ENCODE results near the gene MEIOB.
"Not testable (repeated sequence)": the region's sequence is repeated elsewhere in the genome, so short reads cannot be mapped to it uniquely, and the experiment has no call there.

The MEIOB gene

DNA sequence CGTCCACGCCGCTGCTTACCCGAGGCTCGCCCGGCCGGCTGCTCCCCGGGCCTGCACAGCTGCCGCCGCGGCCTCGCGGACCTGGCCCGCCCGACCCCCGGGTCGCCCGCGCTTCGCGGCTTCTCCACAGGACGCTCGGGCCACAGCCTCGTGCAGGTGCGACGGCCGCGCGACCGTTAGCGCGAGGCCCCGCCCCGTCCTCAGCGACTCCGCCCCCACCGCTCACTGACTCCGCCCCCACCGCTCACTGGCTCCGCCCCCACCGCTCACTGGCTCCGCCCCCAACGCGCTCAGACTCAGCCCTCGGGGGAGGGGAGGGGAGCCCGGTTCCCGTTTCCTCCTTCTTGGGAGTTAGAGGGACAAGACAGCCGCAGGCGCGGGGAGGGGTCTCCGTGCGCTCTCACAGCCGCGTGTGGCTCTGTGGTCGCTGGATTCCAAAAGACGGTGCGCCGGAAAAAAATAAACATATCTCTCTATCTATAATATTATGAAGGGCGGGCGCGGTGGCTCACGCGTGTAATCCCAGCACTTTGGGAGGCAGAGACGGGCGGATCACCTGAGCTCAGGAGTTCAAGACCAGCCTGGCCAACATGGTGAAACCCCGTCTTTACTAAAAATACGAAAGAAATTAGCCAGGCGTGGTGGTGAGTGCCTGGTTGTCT lies at the start of gene MEIOB:
MEIOB (minus strand) TSS at position 191 of the 662 bp plus-strand sequence. CDS start 3,989 bp downstream, outside the sequence.
- DNase-seq (ENCODE audit: low read depth in 2 of 2, low spot score in 1 of 2), result no peak

- DNase-seq (ENCODE audit: low read depth in 2 of 2, low spot score in 1 of 2), result no peak
Measured at GRCh38 chr16:1920727-1921171, 48.8 kb upstream of the MEIOB start.

- not testable (repeated sequence) for DNase-seq (ENCODE audit: low read depth in 2 of 2, low spot score in 1 of 2)
Measured at GRCh38 chr16:1920122-1920521, 48.2 kb upstream of the MEIOB start.

GRCh38 chr16:1919327-1919998 lies 47.5 kb upstream of the MEIOB start:
- no peak for DNase-seq (ENCODE audit: low read depth in 2 of 2, low spot score in 1 of 2)

DNA sequence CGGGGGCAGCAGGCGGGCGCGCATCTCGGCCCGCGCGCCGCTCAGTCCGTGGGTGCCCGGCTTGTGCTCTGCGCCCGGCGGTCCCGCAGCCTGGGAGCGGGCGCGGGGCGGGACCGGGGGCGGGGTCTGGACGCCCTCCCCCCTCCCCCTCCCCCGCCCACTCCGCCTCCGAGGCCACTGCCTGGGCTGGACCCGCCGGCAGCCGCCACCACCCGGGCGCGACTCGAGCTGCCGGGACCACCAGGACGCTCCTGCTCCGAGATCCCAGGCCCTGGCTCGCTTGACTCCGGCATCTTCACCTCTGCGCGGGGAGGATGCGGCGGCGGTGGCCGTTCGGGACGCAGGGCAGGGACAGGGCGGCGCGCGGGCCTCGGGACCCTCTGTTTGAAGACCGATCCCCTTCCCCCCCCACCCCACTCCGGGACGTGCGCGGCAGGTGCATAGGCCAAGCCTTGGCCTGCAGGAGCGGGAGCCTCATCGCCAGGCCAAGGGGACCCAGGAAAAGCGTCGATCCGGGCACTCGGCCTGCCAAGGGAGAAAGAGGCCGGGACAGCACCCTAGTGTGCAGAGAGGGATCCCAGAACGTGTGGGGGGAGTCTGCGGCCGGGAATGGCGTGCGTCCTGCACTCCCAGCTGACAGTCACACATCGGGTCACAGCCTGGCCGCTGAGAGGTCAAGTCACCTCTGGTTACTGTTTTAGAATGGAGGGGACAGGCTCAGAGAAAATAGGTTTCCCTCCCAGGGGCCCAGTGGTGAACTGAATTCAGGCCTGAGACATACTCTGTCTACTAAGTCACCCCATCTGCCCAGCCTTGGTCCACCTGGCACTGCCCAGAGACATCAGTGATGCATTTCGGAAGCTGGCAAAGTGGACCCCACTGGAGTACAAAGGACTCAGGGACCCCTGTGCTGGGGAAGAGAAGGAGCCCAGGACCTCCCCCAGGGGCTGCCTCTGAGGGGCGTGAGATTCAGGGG lies 46.7 kb upstream of the MEIOB start, which contains the start of gene HS3ST6:
HS3ST6 (minus strand) TSS at position 65 of the 976 bp plus-strand sequence. CDS start 92 bp downstream, outside the sequence.
- DNase-seq (ENCODE audit: low read depth in 2 of 2, low spot score in 1 of 2), result no peak

DNA sequence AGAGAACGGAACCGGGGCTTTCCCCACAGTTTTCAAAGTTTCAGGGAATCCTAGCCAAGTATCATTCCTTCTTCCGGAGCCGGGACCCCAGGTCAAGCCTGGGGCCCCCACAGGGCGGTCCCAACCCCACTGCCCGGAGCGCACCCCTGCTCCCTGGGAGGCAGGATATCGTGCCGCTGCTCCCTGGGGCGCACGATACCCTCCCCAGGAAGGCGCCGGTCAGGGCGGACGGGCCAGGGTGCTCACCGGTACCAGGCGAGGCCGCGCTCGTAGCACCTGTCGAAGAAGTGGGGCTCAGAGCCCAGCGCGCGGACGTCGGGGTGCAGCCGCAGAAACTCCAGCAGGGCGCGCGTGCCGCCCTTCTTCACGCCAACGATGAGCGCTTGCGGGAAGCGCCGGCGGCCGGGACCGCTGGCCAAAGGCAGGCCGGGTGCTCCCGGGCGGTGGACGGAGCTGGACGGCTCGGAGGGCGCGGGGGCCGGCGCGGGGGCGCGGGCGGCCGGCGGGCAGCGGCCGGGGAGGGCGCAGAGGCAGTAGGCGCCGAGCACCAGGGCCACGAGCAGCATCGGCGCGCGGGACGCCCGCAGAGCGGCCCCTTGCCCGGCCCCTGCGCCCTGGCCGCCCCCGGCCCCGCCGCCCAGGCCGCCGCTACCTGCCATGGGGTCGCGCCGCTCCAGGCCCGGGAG lies 45.8 kb upstream of the MEIOB start:
- no peak for DNase-seq (ENCODE audit: low read depth in 2 of 2, low spot score in 1 of 2)

GRCh38 chr16:1917056-1917664 lies 45.2 kb upstream of the MEIOB start:
- no peak for DNase-seq (ENCODE audit: low read depth in 2 of 2, low spot score in 1 of 2)

GRCh38 chr16:1916640-1916990 lies 44.7 kb upstream of the MEIOB start:
- no peak for DNase-seq (ENCODE audit: low read depth in 2 of 2, low spot score in 1 of 2)

DNA sequence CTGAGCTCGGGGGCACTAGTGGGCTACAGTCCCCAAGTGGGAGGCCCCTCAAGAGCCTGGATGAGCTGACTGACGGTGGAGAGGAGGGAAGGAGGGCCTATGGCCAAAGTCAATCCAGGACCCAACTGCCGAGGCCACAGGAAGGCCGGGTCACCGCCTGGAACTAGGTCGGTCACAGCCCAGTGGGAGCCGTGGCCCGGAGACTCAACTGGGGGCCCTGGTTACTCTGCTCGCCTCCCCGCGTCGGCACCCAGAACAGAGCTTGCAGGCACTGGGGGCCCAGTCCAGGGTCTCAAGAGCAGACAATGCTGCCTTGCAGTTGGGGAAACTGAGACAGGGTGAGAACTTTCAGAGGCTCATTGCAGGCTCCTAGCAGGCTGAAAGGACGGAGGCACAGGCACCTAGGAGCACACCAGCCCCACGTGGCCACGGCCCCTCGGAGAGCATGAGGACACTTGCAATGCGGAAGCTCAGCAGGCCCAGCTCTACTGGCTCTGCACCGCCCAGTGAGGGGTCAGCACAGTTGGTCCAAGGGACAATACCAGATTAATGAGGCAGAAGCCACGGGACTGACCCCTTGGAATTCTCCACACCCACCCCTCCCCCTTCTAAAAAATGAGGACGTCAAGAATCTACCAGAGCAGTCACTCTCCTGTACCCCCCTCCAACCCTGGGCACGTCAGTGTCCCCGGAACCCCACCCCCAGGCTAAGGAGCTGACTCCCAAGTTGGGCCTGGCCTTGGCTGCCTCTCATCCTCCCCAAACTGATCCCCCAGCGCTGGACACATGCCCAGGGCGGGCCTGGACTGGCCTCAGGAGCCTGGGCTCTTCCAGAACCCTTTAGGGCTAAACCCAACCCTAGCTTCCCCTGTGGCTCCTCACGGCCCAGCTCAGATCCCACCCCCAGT lies 44.0 kb upstream of the MEIOB start:
- DNase-seq (ENCODE audit: low read depth in 2 of 2, low spot score in 1 of 2), result no peak

DNA sequence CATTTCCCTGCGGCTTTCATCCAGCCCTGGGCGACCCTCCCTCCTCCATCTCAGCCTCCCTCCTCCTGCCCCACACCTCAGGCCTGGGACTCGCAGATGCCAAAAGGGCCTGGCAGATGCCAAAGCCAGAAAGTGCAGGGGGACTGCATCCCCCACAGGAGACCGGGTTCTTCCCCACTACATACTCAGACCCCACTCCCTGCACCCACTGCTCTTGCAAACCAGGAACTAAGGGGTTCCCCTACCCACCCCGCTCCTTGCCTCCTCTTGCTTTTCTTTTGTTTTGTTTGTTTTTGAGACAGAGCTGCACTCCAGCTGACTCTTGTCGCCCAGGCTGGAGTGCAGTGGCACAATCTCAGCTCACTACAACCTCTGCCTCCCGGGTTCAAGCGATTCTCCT lies 43.0 kb upstream of the MEIOB start:
- no peak for DNase-seq (ENCODE audit: low read depth in 2 of 2, low spot score in 1 of 2)

DNA sequence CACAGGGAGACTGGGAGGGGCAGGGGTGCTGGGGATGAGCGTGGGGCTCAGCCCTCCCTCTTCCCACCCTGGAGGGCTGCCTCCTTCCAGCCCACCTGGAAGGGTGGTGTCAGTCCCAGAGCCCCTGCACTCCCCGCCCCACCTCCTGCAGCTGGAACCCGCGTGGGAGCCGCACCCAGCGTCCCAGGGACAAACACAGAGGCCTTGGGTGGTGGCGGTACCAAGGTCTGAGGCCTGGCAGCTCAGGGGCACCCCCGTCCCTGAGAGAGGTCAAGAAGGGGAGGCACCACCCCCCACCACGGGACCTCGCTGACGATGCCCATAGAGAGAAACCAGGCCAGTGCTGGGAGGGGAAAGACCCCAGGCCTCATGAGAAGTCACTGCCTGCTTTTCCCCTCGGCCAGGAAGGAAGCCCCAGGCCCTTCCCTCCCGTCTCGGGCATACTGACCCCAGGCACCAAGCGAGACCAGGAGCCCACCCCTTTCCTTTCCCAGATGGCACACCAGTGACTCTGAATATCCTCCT lies 42.2 kb upstream of the MEIOB start:
- no peak for DNase-seq (ENCODE audit: low read depth in 2 of 2, low spot score in 1 of 2)

DNA sequence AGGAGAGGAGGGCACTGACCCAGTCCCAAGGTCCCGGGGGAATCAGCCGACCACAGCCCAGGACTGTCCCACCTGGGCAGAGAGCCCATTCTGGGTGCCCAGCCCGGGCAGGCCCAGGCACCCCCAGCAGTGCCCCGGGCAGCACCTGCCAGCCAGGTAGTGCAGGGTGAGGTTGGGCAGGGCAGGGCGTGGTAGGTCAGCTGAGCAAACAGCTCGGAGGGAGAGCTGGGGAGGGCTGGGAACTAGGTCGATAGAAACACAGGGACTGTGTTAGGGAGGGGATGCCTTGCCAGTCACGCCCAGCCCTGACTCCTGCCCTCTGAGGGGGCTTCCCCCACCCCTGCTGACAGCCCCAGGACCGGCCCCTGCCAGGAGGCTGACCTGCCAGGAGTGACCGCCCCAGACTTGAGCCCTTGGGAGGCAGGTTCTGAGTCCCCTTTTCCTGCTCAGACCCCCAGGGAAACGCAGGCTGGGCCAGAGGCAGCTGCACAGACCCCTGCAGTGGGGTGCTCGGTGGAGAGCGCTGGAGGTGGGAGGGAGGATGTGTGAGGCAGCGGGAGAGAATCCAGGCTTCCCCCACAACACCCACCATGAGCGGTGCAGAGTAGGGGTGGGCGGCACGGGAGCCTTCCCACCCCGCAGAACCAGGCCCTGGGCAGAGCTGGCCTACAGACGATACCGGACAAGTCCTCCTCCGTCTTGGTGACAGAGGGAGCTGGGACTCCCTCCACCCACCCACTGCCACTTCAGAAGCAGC lies 41.5 kb upstream of the MEIOB start:
- DNase-seq (ENCODE audit: low read depth in 2 of 2, low spot score in 1 of 2), result no peak

- DNase-seq (ENCODE audit: low read depth in 2 of 2, low spot score in 1 of 2), result no peak
Measured at GRCh38 chr16:1912215-1912543, 40.2 kb upstream of the MEIOB start.

GRCh38 chr16:1911467-1912214 lies 39.7 kb upstream of the MEIOB start:
- no peak for DNase-seq (ENCODE audit: low read depth in 2 of 2, low spot score in 1 of 2)

DNA sequence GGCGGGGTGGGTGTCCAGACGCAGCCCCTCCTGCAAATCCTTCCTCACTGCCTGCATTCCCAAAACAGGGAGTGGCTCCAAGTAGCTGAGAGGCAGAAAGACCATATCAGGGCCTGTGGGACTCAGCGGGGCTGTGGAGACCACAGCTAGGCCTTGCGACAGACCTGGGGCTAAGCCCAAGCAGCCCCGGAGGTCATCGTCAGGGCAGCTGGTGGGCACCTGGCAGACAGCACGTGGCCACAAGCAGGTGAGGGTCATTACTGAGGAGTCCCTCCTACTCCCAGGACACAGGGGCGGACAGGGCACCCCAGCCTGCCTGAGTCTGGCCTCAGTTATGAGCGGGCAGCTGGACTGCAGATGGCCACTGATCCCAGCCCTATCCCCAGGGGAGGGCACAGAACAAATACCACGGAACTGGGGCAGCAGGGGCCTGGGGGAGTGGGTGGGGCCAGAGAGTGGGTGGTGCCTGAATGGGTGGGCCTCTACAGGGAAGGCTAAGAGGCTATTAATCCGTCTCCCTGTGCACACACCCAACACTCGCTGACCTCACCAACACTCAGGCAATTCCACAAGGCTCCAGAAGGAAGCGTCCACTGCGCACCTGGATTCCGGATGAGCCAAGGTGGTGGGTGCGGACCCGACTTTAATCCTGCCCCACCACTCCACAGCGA lies 37.7 kb upstream of the MEIOB start:
- no peak for DNase-seq (ENCODE audit: low read depth in 2 of 2, low spot score in 1 of 2)

DNA sequence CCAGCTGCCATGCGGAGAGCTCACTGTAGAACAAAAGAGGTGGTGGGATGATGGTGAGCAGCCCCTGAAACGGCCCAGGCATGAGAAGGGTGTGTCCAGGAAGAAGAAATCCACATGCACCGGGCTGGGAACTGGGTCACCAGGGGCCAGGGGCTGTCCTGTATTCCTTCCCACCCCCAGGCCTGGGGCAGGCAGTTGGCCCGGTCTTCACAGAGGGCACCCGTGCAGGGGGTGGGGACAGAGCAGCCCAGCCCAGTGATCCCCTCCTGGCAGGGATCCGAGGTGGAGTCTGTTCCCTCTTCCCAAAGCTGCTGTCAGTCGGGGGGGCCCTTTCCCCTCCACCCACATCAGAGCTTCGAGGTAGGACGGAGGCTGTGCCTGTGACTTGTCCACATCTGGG lies 37.0 kb upstream of the MEIOB start:
- no peak for DNase-seq (ENCODE audit: low read depth in 2 of 2, low spot score in 1 of 2)

DNA sequence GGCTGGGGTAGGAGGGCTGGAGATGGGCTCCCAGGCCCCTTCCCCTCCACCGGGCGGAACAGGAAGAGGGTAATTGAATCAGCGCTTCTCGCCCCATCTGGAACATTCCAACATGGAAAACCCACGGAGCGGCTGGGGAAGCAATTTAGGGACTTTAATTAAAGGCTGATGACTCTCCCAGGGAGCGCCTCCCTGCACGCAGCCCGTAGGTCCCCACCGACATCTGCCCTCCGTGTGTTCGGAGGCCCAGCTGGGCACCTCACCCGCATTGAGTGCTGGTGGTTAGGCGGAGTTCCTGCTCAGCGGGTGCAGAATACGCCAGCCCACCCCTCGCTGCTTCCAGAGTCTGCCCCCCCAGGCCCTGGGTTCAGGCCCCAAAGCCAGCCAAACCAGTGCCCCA lies 36.2 kb upstream of the MEIOB start:
- DNase-seq (ENCODE audit: low read depth in 2 of 2, low spot score in 1 of 2), result no peak

Measured in stimulated activated CD8-positive, alpha-beta memory T cell treated with anti-CD3 and anti-CD28 coated beads, Interleukin-4, amount 100 ng/mL, for 1 hour (primary cell).